AG04450 (cell line): ENCODE data around the gene SLC5A12. TPM values are rescaled to one million over a fixed set of nuclear protein-coding genes. Genes with fewer than 3 reads are reported as not detected.

Experiments used
- CTCF ChIA-PET: fragments of 300-600, 350-600 bp; formaldehyde crosslinking; extraction: SDS; loops from one replicate; lab custom pipeline; 2022; ENCODE audit warnings: antibody characterized with exemption, inconsistent platforms; lab: Charles Lee
- POLR2A ChIA-PET: fragments of 350-600 bp; formaldehyde crosslinking; extraction: SDS; loops from one replicate; lab custom pipeline; 2021; ENCODE audit warnings: antibody characterized with exemption, inconsistent platforms; lab: Yijun Ruan, JAX
- DNase-seq: peaks from one replicate; pipeline ENCODE4 v3.0.0-alpha.2; 2011; ENCODE audit warnings: low read depth, low spot score
- H3K27ac ChIP-seq: one replicate; pipeline ENCODE4 v1.5.1; 2012; ENCODE audit warnings: low read depth, low read length, control low read depth
- H3K27me3 ChIP-seq: one replicate; pipeline ENCODE4 v1.6.0; 2012; ENCODE audit warnings: low read length; ENCODE audit not compliant: control insufficient read depth, insufficient read depth
- H3K4me3 ChIP-seq: 2 replicates; pipeline ENCODE4 v1.5.1; 2011; ENCODE audit warnings: mild to moderate bottlenecking, low read depth, low read length, control low read depth
- H3K9me3 ChIP-seq: 2 replicates; pipeline ENCODE4 v1.5.1; 2012; ENCODE audit warnings: low read length; ENCODE audit not compliant: control insufficient read depth, insufficient read depth
- polyA plus RNA-seq: library from polyadenylated mRNA; depleted of rRNA; stranded (reverse); fragments of >200 nt; gene quantifications from 2 replicates; pipeline ENCODE4 v1.2.3, GENCODE V29; 2011
- TF ChIP-seq, protein P1 (sequence below): IDR thresholded peaks from 2 replicates; pipeline ENCODE4 v1.5.1; 2011; ENCODE audit warnings: low read depth, low read length, control low read depth, inconsistent platforms

The SLC5A12 gene
- polyA plus RNA-seq, 1 experiment: not detected

DNA sequence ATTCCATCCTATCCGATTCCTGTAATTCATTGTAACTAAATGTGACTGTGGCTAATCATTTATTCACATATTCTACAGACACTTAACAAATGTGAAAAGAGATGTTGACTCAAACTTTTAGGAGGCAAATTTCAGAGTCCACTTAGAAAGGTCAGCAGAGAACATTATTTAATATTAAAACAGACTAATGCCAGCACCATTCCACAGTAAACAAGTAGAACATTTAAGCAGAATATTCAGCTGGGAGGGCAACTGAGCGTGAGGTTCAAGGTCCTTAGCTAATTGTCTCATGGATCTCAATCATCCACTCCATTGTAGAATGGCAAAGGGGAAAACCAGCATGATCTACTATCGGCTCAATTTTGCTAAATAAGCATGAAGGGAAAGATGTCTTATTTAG lies 5.1 kb upstream of the SLC5A12 start:
- CTCF ChIA-PET: no interaction called here
- Histone ChIP-seq H3K9me3 (no peaks in the 10 kb centered on the region), H3K27ac (no peak overlapping the region), H3K27me3 (no peaks in the 10 kb centered on the region), H3K4me3 (no peak overlapping the region)
- DNase-seq: no peak
- TF ChIP-seq, protein P1, sequence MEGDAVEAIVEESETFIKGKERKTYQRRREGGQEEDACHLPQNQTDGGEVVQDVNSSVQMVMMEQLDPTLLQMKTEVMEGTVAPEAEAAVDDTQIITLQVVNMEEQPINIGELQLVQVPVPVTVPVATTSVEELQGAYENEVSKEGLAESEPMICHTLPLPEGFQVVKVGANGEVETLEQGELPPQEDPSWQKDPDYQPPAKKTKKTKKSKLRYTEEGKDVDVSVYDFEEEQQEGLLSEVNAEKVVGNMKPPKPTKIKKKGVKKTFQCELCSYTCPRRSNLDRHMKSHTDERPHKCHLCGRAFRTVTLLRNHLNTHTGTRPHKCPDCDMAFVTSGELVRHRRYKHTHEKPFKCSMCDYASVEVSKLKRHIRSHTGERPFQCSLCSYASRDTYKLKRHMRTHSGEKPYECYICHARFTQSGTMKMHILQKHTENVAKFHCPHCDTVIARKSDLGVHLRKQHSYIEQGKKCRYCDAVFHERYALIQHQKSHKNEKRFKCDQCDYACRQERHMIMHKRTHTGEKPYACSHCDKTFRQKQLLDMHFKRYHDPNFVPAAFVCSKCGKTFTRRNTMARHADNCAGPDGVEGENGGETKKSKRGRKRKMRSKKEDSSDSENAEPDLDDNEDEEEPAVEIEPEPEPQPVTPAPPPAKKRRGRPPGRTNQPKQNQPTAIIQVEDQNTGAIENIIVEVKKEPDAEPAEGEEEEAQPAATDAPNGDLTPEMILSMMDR: no peak
- POLR2A ChIA-PET: no interaction called here

GRCh38 chr11:26719998-26720397 lies 1.9 kb downstream of the SLC5A12 start:
- TF ChIP-seq, protein P1: no peak
- Histone ChIP-seq H3K9me3 (no peaks in the 10 kb centered on the region), H3K27ac (no peak overlapping the region), H3K27me3 (no peaks in the 10 kb centered on the region), H3K4me3 (no peak overlapping the region)
- POLR2A ChIA-PET: no interaction called here
- CTCF ChIA-PET: interaction anchor here (1.9 kb wide), 1 partner anchor 439 kb away, joined by 5 read pairs; no protein-coding TSS in a partner anchor
- no peak for DNase-seq

- no peaks in the 10 kb centered on the region for H3K27me3 ChIP-seq
- no peak for DNase-seq
- H3K27ac ChIP-seq: no peak overlapping the region
- CTCF ChIA-PET: interaction anchor here (1.9 kb wide), 1 partner anchor 440 kb away, joined by 5 read pairs; no protein-coding TSS in a partner anchor
- H3K9me3 ChIP-seq: no peaks in the 10 kb centered on the region
- H3K4me3 ChIP-seq: no peak overlapping the region
- POLR2A ChIA-PET: no interaction called here
- TF ChIP-seq, protein P1: no peak
These were observed 2.4 kb downstream of the SLC5A12 start for GRCh38 chr11:26719289-26719973.

DNA sequence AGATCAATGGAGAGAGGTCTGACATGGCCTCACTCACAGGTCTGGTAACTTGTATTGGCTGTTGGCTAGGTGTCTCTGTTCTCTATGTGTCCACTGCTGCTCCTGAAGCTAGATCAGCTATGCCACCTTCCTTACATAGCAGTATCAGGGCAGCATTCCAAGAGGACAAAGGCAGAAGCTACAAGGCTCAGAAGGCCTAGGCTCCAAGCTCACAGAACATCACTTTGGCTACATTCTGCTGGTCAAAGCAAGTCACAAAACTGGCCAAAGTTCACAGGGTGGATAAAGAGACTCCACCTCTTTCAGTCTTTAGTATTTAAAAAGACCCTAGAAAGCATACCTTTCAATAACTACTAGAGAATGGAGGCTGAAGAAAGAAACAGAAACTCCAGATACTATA lies 4.1 kb downstream of the SLC5A12 start:
- Histone ChIP-seq H3K9me3 (no peaks in the 10 kb centered on the region), H3K27me3 (no peaks in the 10 kb centered on the region), H3K4me3 (no peak overlapping the region), H3K27ac (no peak overlapping the region)
- TF ChIP-seq, protein P1: no peak
- no peak for DNase-seq
- POLR2A ChIA-PET: no interaction called here
- CTCF ChIA-PET: no interaction called here

DNA sequence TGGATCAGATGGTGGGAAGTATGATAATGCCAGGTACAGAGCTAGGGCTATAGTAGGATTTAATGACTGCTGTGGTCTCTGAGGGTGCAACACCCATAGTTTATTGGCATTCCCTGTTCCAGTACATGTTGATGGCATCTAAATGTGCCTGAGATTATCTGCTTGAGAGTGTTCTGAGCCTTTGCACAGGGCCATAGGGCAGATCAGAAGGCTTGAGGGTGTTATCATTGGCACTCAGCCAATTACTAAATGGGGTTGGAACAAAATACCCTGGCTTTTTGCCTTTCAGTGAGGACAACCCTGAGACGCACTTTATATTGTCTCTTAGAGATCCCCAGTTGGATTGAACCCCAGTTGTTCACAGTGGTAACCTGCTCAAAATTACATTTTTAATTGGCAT lies 6.7 kb downstream of the SLC5A12 start:
- no peak for DNase-seq
- Histone ChIP-seq H3K9me3 (no peaks in the 10 kb centered on the region), H3K27me3 (no peaks in the 10 kb centered on the region), H3K27ac (no peak overlapping the region), H3K4me3 (no peak overlapping the region)
- CTCF ChIA-PET: no interaction called here
- TF ChIP-seq, protein P1: no peak
- POLR2A ChIA-PET: no interaction called here
